NCI-H1092 treated with DMSO at 0.1 percent for 48 hours (cell line): ENCODE results near the gene AKT3.
A peak's percentile ranks its signal among the peaks of the same experiment; 100 is the strongest.
"Not testable (repeated sequence)": the region's sequence is repeated elsewhere in the genome, so short reads cannot be mapped to it uniquely, and the experiment has no call there.

Source experiments
- DNase-seq: peaks from one replicate; lab custom pipeline; 2025; lab: John Stamatoyannopoulos, UW

Gene AKT3

DNA sequence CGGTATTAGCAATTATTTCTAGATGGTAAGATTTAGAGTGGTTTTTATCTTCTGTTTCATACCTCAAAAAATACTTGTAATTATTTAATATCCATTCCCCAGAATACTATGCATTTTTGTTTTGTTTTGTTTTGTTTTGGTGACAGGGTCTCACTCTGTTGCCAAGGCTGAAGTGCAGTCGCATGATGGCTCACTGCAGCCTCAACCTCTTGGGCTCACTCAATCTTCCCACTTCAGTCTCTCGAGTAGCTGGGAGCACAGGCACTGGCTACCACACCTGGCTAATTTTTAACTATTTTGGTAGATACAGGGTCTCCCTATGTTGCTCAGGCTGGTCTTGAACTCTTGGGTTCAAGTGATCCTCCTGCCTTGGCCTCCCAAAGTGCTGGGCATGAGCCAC is 252.7 kb downstream of the AKT3 start:
- DNase-seq: no peak

DNA sequence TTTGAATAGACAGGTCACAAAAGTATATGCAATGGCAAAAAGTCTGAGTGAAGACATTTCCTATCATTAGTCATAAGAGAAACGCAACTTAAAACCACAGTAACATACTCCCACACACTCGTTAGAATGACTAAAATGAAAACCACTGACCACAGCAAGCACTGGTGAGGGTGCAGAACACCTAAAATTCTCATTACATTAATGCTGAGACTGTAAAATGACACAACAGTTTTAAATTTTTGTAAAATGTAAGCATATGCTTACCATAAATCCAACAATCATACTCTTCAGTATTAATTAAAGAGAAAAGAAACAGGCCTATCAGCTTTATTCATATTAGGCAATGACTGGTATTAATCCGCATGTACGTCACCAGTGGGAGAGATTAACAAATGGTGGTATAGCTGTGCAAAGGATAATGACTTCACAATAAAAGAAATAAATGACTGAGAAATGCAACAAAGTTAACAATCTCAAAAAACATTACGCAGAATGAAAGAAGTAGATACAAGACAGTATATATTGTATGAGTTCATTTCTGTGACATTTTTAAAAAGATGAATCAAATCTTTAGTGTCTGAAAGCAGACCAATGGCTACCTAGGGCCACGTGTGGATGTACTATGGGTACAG is 253.5 kb downstream of the AKT3 start:
- no peak for DNase-seq

- DNase-seq: no peak
Measured at GRCh38 chr1:243595527-243596210, 254.4 kb downstream of the AKT3 start.

DNA sequence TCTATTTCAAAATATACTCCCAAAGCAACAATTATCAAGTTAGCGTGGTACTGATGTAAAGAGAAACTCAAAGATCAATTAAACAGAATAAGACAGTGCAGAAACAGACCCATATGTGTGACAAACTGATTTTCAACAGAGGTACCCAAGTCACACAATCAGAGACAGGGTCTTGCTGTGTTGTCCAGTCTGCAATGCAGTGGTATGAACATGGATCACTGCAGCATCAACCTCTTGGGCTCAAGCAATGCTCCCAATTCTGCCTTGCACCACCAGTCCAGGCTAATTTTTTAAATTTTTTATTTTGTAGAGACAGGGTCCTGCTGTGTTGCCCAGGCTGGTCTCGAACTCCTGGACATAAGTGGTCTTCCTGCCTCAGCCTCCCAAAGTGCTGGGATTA is 255.6 kb downstream of the AKT3 start:
- DNase-seq: no peak

DNA sequence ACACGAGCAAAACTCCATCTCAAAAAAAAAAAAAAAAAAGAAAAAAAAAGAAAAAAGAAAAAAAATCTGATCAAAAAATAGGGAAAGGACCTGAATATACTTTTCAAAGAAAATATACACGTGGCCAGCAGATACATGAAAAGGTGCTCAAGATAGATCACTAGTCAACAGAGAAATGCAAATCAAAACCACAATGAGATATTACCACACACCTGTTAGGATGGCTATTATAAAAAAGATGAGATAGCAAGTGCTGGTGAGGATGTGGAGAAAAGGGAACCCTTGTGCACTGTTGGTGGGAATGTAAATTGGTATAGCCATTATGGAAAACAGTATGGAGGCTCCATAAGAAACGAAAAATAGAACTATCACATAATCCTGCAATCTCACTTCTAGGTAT is 260.8 kb downstream of the AKT3 start:
- not testable (repeated sequence) for DNase-seq

DNA sequence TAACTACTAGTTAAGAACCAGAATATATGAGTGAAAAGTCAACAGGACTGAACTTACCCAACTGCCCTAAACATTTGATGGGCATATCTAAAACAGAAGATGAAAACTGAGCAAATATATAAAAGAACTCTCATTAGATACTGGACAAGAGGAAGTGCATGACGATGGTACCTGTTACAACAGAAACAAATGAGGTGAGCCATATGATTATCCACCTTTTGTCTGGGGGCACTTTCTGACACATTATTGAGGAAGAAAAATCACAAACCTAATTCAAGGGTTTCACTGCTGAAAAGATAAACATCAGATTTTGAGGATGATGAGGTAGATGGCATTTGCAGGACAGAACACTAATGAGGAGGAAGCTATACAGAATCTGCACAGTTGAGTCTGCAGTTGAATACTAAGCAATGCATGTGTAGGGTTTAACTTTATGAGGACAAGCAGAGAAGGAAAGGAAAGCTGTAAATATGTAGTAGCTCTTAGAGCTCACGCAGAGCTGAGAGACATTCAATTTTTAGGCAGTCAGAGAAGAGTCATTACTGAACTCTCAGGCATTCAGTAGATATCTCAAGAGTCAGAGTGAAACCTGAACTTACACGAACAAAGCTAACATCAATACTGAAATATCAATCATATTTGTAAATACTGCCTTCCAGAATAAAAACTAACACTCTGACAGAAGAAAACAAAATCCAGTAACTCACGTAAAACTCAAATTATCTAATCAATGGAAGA is 262.1 kb downstream of the AKT3 start:
- no peak for DNase-seq

GRCh38 chr1:243587285-243587684 is 262.8 kb downstream of the AKT3 start:
- no peak for DNase-seq

- DNase-seq: no peak
Measured at GRCh38 chr1:243585982-243586381, 264.1 kb downstream of the AKT3 start.

GRCh38 chr1:243582326-243582725 is 267.7 kb downstream of the AKT3 start:
- no peak for DNase-seq

- DNase-seq: no peak
Measured at GRCh38 chr1:243580984-243581383, 269.1 kb downstream of the AKT3 start.

- DNase-seq: no peak
Measured at GRCh38 chr1:243580072-243580471, 270.0 kb downstream of the AKT3 start.

DNA sequence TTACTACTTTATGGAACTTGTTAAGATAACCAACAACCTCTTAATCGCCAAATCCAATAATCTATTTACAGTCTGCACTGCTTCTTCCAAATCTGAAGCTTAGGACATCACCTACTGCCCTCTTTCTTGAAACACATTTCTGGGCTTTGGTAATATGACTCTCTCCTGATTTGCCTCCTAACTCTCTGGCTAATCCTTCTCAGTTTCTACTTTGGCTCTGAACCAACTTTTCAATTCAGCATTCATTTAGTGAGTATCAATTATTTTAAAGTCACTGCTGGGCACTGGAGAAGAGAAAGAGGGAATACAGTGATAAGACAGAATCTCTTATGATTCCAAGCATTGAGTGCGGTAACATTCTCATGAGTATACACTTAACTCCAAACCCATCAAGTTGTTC is 275.0 kb downstream of the AKT3 start:
- peak; percentile 34 for DNase-seq

DNA sequence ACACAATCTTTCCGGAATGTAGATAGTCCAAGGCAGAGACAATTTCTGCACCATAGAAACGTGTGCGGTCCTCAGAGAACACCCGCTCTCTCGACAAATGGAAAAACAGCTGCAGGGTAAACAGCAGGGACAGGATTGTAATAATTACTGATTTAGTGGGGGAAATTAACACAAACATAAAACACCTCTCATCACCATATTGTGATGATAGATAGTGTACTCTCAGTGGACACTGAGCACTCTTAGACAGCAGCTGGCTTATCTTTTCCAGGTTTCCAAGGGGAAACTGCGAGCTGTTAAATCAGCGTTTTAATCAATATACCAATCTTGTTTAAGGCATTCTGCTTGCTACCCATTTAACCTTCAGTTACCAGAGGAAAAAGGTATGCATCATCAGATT is 277.1 kb downstream of the AKT3 start:
- DNase-seq: no peak

- no peak for DNase-seq
Measured at GRCh38 chr1:243568793-243569192, 281.2 kb downstream of the AKT3 start.

- DNase-seq: no peak
Measured at GRCh38 chr1:243564814-243565213, 285.2 kb downstream of the AKT3 start.

DNA sequence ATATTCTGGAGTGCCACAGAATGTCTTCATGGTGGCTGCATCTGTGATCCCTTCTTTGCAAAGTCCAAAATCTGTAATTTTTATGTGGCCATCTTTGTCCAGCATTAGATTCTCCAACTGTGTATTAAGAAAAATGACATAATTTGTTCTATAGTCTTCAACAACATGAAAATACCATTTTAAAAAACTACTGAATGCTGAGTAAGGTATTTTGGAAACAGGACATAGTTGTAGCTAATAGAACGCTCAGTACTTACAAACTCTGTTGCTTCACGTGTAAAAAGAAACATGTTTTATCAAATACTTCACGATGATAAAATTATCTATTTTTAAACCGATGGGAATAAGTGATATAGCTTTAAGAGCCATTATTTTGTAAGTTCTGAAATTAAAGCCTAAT is 286.3 kb downstream of the AKT3 start:
- no peak for DNase-seq

DNA sequence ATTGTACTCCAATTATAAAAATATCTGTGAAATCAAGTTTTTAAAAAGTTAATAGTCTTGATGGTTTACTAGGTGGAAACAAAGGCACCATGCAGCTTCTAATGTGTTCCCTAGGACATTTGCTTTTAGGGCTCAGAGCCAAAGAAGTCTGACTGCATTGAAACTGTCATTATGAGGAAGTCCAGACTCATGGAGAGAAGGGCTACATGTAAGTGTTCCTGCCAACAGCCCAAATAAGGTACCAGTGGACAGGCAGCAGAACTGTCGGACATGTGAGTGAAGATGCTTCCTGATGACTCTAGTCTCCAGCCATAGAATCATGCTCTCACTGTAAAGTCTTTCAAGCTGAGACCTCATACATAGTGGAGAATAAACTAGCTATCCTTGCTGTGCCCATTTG is 287.6 kb downstream of the AKT3 start:
- no peak for DNase-seq

GRCh38 chr1:243561588-243562319 is 288.3 kb downstream of the AKT3 start:
- no peak for DNase-seq

- DNase-seq: no peak
Measured at GRCh38 chr1:243559575-243560162, 290.4 kb downstream of the AKT3 start.

- DNase-seq: no peak
Measured at GRCh38 chr1:243558576-243558975, 291.5 kb downstream of the AKT3 start.

DNA sequence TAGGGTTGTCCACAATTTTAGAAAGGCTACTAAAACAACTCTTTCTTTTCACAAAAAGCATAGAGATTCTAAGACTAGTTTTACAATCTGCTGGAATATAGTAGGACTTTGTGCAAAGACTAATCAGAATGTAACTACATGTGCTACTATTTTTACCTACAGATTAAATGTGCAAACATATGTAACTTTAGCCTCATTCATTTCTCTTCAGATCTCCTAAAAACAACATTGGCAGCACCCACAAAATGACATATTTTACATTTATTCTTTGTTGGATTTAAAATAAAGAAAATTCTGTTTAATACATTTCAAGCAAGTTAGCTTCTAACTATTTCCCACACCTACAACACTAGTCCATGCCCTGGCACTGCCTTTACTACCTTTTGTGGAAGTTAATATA is 292.2 kb downstream of the AKT3 start:
- no peak for DNase-seq

- DNase-seq: no peak
Measured at GRCh38 chr1:243554686-243555085, 295.4 kb downstream of the AKT3 start.
